Measurements from ENCODE around the gene PCDHGA4. TPM values are rescaled to one million over a fixed set of nuclear protein-coding genes. Genes with fewer than 3 reads are reported as not detected.

PCDHGA4 gene
- total RNA-seq, 1 experiment from 2014 or later, result 2.6 TPM

GRCh38 chr5:141356950-141357349 lies 2.1 kb downstream of the PCDHGA4 start:
- H3K4me1 ChIP-seq (ENCODE audit: insufficient read depth, low read length), result no peaks in the 10 kb centered on the region
- no peak overlapping the region for H4K5ac ChIP-seq (ENCODE audit: insufficient read length, low read depth, low read length)
- no peak overlapping the region for H3K27ac ChIP-seq (ENCODE audit: insufficient read length, low read depth, low read length)
- H3K4me3 Mint-ChIP-seq, result no peak overlapping the region
- no peak overlapping the region for H3K23ac ChIP-seq (ENCODE audit: insufficient read length, low read depth, low read length)
- no peak overlapping the region for H2AK5ac ChIP-seq (ENCODE audit: insufficient read length, low read length)
- H2BK15ac ChIP-seq (ENCODE audit: low read depth, low read length), result no peak overlapping the region
- H3K4me1 Mint-ChIP-seq, result peaks cover 2 to 3% of the 10 kb centered on the region in 2 experiments; a peak in 2 of 4 replicates
- no peak overlapping the region for H4K8ac ChIP-seq (replicated peaks; ENCODE audit: insufficient read length, low read depth, low read length)
- no peak for DNase-seq
- no peak overlapping the region for H3K4me2 ChIP-seq (ENCODE audit: insufficient read depth, insufficient read length, low read length)
- no peak overlapping the region for H3K4ac ChIP-seq (ENCODE audit: low read depth, low read length)
- no peaks in the 10 kb centered on the region for H3K79me2 ChIP-seq (ENCODE audit: insufficient read depth, low read length)
- no peak overlapping the region for H2AFZ ChIP-seq (ENCODE audit: low read length)
- H3K27ac Mint-ChIP-seq, result no peak overlapping the region
- no peak overlapping the region for H3K18ac ChIP-seq (ENCODE audit: insufficient read length, low read depth, low read length)
- H2BK5ac ChIP-seq (ENCODE audit: insufficient read length, low read length), result no peak overlapping the region
- H3K9me3 ChIP-seq (ENCODE audit: control insufficient read depth, low read depth, low read length), result peaks cover 29% of the 10 kb centered on the region
- no peaks in the 10 kb centered on the region for H3K27me3 ChIP-seq (ENCODE audit: insufficient read depth, low read length)
- no peak for TF ChIP-seq CTCF (conservative IDR thresholded peaks at IDR 0.05)
- H2BK20ac ChIP-seq (ENCODE audit: low read depth, low read length, poor library complexity, severe bottlenecking), result no peak overlapping the region
- peaks cover 29 to 68% (median 50%) of the 10 kb centered on the region in 3 experiments for H3K36me3 Mint-ChIP-seq (ENCODE audit: insufficient read depth in 1 of 3, low read depth in 3 of 3)
- H3K9me3 Mint-ChIP-seq, result peaks cover 61 to 64% of the 10 kb centered on the region in 2 experiments
- no peak overlapping the region for H3T11ph ChIP-seq (ENCODE audit: low read length)
- H3K56ac ChIP-seq (ENCODE audit: insufficient read length, low read depth, low read length), result no peak overlapping the region
- no peaks in the 10 kb centered on the region for H3K23me2 ChIP-seq (ENCODE audit: insufficient read length, low read depth, low read length, poor library complexity, severe bottlenecking)
- H3K9ac ChIP-seq (ENCODE audit: extremely low read depth, insufficient read length, low read length), result no peak overlapping the region
- H4K91ac ChIP-seq (ENCODE audit: insufficient read length, low read depth, low read length), result no peak overlapping the region
- no peaks in the 10 kb centered on the region for H3K79me1 ChIP-seq (ENCODE audit: insufficient read depth, low read depth, low read length, poor library complexity, severe bottlenecking)
- H3K14ac ChIP-seq (ENCODE audit: insufficient read depth, low read length), result no peak overlapping the region
- H4K20me1 ChIP-seq (ENCODE audit: control insufficient read depth, insufficient read depth, insufficient read length), result no peaks in the 10 kb centered on the region
- no CpG with 5 or more reads among the region's 19 CpGs for WGBS (ENCODE audit: extremely low coverage, insufficient read length, low lambda C conversion rate)
- H3K27me3 Mint-ChIP-seq (ENCODE audit: low read depth), result peaks cover 3% of the 10 kb centered on the region
- no peak overlapping the region for H2BK12ac ChIP-seq (ENCODE audit: insufficient read length, low read depth, low read length)
- no peak overlapping the region for H2BK120ac ChIP-seq (ENCODE audit: low read depth, low read length, poor library complexity, severe bottlenecking)

All from H9 (cell line).